H1 (cell line): ENCODE measurements around the gene HACD4. TPM values are rescaled to one million over a fixed set of nuclear protein-coding genes. Genes with fewer than 3 reads are reported as not detected.

Source experiments
- CTCF ChIA-PET: fragments of 300-600 bp; sonication (Branson Sonifier 250); formaldehyde crosslinking; loops from one replicate; lab custom pipeline; 2021; ENCODE audit not compliant: partially characterized antibody; lab: Charles Lee
- POLR2A ChIA-PET: fragments of 300-600 bp; sonication (Branson Sonifier 250); formaldehyde crosslinking; loops from one replicate; lab custom pipeline; 2021; ENCODE audit warnings: inconsistent platforms; ENCODE audit not compliant: partially characterized antibody; lab: Charles Lee
- DNase-seq, 2 experiments: peaks; one replicate each; pipeline versions ENCODE4 v3.0.0 to v3.0.0-alpha.2; 2010 to 2022; ENCODE audit warnings: low spot score in 2 of 2, low read depth in 1 of 2, mixed read lengths in 1 of 2
- FAIRE-seq: peaks from 2 replicates; lab custom pipeline; 2011; peaks lifted over from hg19 to GRCh38; lab: Jason Lieb, UNC
- H2AFZ ChIP-seq: 2 replicates; pipeline ENCODE4 v1.8.1; 2012; ENCODE audit warnings: low read length, inconsistent platforms
- H2AK5ac ChIP-seq: 2 replicates; pipeline ENCODE4 v1.6.1; 2013; ENCODE audit warnings: low read depth, low read length
- H2BK120ac ChIP-seq: replicated peaks from 2 replicates; pipeline ENCODE3; 2013; ENCODE audit warnings: low read depth, low read length, inconsistent platforms
- H2BK12ac ChIP-seq: 2 replicates; pipeline ENCODE4 v1.6.1; 2013; ENCODE audit warnings: low read depth, low read length
- H2BK15ac ChIP-seq: 2 replicates; pipeline ENCODE4 v1.6.1; 2013; ENCODE audit warnings: low read length
- H2BK20ac ChIP-seq: 2 replicates; pipeline ENCODE4 v1.6.1; 2013; ENCODE audit warnings: low read length
- H2BK5ac ChIP-seq: 2 replicates; pipeline ENCODE4 v1.6.1; 2013; ENCODE audit warnings: low read depth, low read length
- H3K14ac ChIP-seq: 2 replicates; pipeline ENCODE4 v1.6.1; 2013; ENCODE audit warnings: inconsistent platforms; ENCODE audit not compliant: insufficient read length
- H3K18ac ChIP-seq: 2 replicates; pipeline ENCODE4 v1.6.1; 2013; ENCODE audit warnings: low read length; ENCODE audit errors: extremely low read depth
- H3K23ac ChIP-seq: 2 replicates; pipeline ENCODE4 v1.6.1; 2013; ENCODE audit warnings: inconsistent platforms; ENCODE audit not compliant: insufficient read length
- H3K23me2 ChIP-seq: 2 replicates; pipeline ENCODE4 v1.6.1; 2013; ENCODE audit warnings: low read depth, low read length
- H3K27ac ChIP-seq: 2 replicates; pipeline ENCODE4 v1.6.1; 2011; ENCODE audit warnings: low read depth, low read length, inconsistent platforms
- H3K27me3 ChIP-seq, 4 experiments: replicated peaks in 1 of 4; 1 replicate in 1 of 4; 2 replicates in 3 of 4; pipeline versions ENCODE4 v1.6.1 to v1.8.1; 2011 to 2013; ENCODE audit warnings: low read length in 3 of 4, mild to moderate bottlenecking in 3 of 4, inconsistent platforms in 2 of 4, mixed read lengths in 2 of 4, moderate library complexity in 1 of 4; ENCODE audit not compliant: control insufficient read depth in 3 of 4, insufficient read depth in 3 of 4; ENCODE audit errors: extremely low read depth in 1 of 4
- H3K36me3 ChIP-seq, 4 experiments: 2 replicates each; pipeline versions ENCODE4 v1.6.1 to v1.8.1; 2011 to 2013; ENCODE audit warnings: mild to moderate bottlenecking in 4 of 4, low read length in 3 of 4, moderate library complexity in 2 of 4, control low read depth in 1 of 4, inconsistent platforms in 1 of 4; ENCODE audit not compliant: insufficient read depth in 4 of 4, control insufficient read depth in 2 of 4
- H3K4ac ChIP-seq: replicated peaks from 2 replicates; pipeline ENCODE3; 2013; ENCODE audit warnings: low read length, low read depth, mixed read lengths, inconsistent platforms; ENCODE audit not compliant: insufficient read length
- H3K4me1 ChIP-seq, 4 experiments: replicated peaks in 1 of 4; 1 replicate in 1 of 4; 2 replicates in 3 of 4; pipeline versions ENCODE4 v1.6.1 to v1.8.1; 2011 to 2013; ENCODE audit warnings: low read length in 3 of 4, inconsistent platforms in 2 of 4, mixed read lengths in 1 of 4; ENCODE audit not compliant: insufficient read depth in 4 of 4, control insufficient read depth in 3 of 4
- H3K4me2 ChIP-seq, 2 experiments: 2 replicates each; pipeline versions ENCODE4 v1.6.1 to v1.8.1; 2011 to 2013; ENCODE audit warnings: low read depth in 2 of 2, low read length in 2 of 2, control low read depth in 1 of 2, inconsistent platforms in 1 of 2, mild to moderate bottlenecking in 1 of 2; ENCODE audit not compliant: insufficient read depth in 1 of 2
- H3K4me3 ChIP-seq, 4 experiments: fragments of 200-600, 300-600 bp in 1 of 4; sonication (generic), shearing (Covaris generic), sonication (Bioruptor Twin) in 1 of 4; 2 replicates each; pipeline versions ENCODE4 v1.5.1 to v1.8.1; 2011 to 2016; ENCODE audit warnings: low read length in 4 of 4, low read depth in 3 of 4, control low read depth in 2 of 4, inconsistent platforms in 2 of 4, mild to moderate bottlenecking in 2 of 4, mixed read lengths in 1 of 4, moderate library complexity in 1 of 4; ENCODE audit not compliant: insufficient read depth in 2 of 4; ENCODE audit errors: extremely low read depth in 1 of 4
- H3K56ac ChIP-seq: replicated peaks from 2 replicates; pipeline ENCODE3; 2013; ENCODE audit warnings: low read depth, mild to moderate bottlenecking, mixed read lengths, low read length, inconsistent platforms; ENCODE audit not compliant: insufficient read length
- H3K79me1 ChIP-seq: 2 replicates; pipeline ENCODE4 v1.6.1; 2013; ENCODE audit warnings: low read depth, low read length, control low read depth
- H3K79me2 ChIP-seq, 2 experiments: 2 replicates each; pipeline versions ENCODE4 v1.6.1 to v1.8.1; 2012 to 2013; ENCODE audit warnings: low read length in 2 of 2, mild to moderate bottlenecking in 2 of 2, inconsistent platforms in 1 of 2; ENCODE audit not compliant: insufficient read depth in 2 of 2, control insufficient read depth in 1 of 2
- H3K9ac ChIP-seq, 4 experiments: replicated peaks in 1 of 4; 1 replicate in 1 of 4; 2 replicates in 3 of 4; pipeline versions ENCODE4 v1.6.1 to v1.8.1; 2011 to 2013; ENCODE audit warnings: low read depth in 3 of 4, low read length in 3 of 4, control low read depth in 2 of 4, mild to moderate bottlenecking in 2 of 4, moderate library complexity in 2 of 4, inconsistent platforms in 1 of 4; ENCODE audit errors: extremely low read depth in 1 of 4
- H3K9me3 ChIP-seq, 2 experiments: 2 replicates each; pipeline versions ENCODE4 v1.6.1 to v1.8.1; 2012 to 2013; ENCODE audit warnings: mild to moderate bottlenecking in 2 of 2, moderate library complexity in 2 of 2, control low read depth in 1 of 2, inconsistent platforms in 1 of 2, low read depth in 1 of 2, low read length in 1 of 2, mixed read lengths in 1 of 2; ENCODE audit not compliant: insufficient read depth in 2 of 2
- H4K20me1 ChIP-seq, 2 experiments: replicated peaks in 1 of 2; 2 replicates each; pipeline versions ENCODE3 to v1.8.1; 2011 to 2013; ENCODE audit warnings: inconsistent platforms in 2 of 2, low read length in 2 of 2, mild to moderate bottlenecking in 1 of 2; ENCODE audit not compliant: insufficient read depth in 2 of 2, control insufficient read depth in 1 of 2
- H4K5ac ChIP-seq: 2 replicates; pipeline ENCODE4 v1.6.1; 2013; ENCODE audit warnings: low read length, low read depth, mixed read lengths, inconsistent platforms; ENCODE audit not compliant: insufficient read length
- H4K8ac ChIP-seq: 2 replicates; pipeline ENCODE4 v1.8.0; 2013; ENCODE audit warnings: mild to moderate bottlenecking, moderate library complexity, low read length, inconsistent platforms; ENCODE audit not compliant: insufficient read depth; ENCODE audit errors: extremely low read depth
- H4K91ac ChIP-seq: replicated peaks from 2 replicates; pipeline ENCODE3; 2013; ENCODE audit warnings: low read length, mixed read lengths, inconsistent platforms; ENCODE audit not compliant: insufficient read length
- BACH1 ChIP-seq: IDR thresholded peaks from 2 replicates; pipeline ENCODE4 v1.6.1; 2012; ENCODE audit warnings: low read length, improper control_type of control experiment
- USF2 ChIP-seq: IDR thresholded peaks from 2 replicates; pipeline ENCODE4 v1.6.1; 2011; ENCODE audit warnings: low read length, improper control_type of control experiment
- WGBS, 2 experiments: shearing (Covaris generic) in 1 of 2; methylation state at CpG; one replicate each; pipeline versions ENCODE4 v1.1.6 to v1.1.7; 2013 to 2015; ENCODE audit warnings: low lambda C conversion rate in 2 of 2, mixed read lengths in 2 of 2, inconsistent platforms in 1 of 2, low coverage in 1 of 2, missing lambda C conversion rate in 1 of 2; ENCODE audit not compliant: insufficient replicate concordance in 2 of 2, insufficient coverage in 1 of 2, insufficient read length in 1 of 2; ENCODE audit errors: extremely low coverage in 1 of 2, missing lambda C conversion rate in 1 of 2; 5-methylcytosine and 5-hydroxymethylcytosine counted together
- polyA plus RNA-seq, 7 experiments: library from polyadenylated mRNA; depleted of rRNA in 3 of 7; stranded (reverse) in 5 of 7; unstranded in 2 of 7; fragments of >200 nt in 5 of 7; fragments of 200-250 nt in 2 of 7; gene quantifications; 1 replicate in 5 of 7; 2 replicates in 1 of 7; 4 replicates in 1 of 7; pipeline versions ENCODE4 v1.2.1 to v1.2.3, GENCODE V29; 2011 to 2013; ENCODE audit warnings: missing spikeins in 2 of 7, mixed read lengths in 2 of 7
- total RNA-seq: library from RNA; stranded (reverse); fragmentation: NEBNext Ultra II Directional; extraction: Animal tissue kit (Norgen Biotek cat#: 25700); gene quantifications from 2 replicates; pipeline ENCODE4 v1.2.1, GENCODE V29; 2021

The HACD4 gene
- total and polyA plus RNA-seq, 2 of the 8 experiments (the other 6 are each of a cell fraction or from before 2014, with no cell fraction given), result 0.65 to 0.86 TPM

GRCh38 chr9:21075484-21075883 is 44.0 kb upstream of the HACD4 start:
- no peak overlapping the region for H3K23ac ChIP-seq
- no peak overlapping the region for H3K4me3 ChIP-seq
- H3K79me2 ChIP-seq, result no peaks in the 10 kb centered on the region
- no peaks in the 10 kb centered on the region for H3K4me1 ChIP-seq
- H4K91ac ChIP-seq, result no peak overlapping the region
- no peak for TF ChIP-seq BACH1
- no peak for TF ChIP-seq USF2
- no peak overlapping the region for H3K56ac ChIP-seq
- no peak overlapping the region for H3K18ac ChIP-seq
- H3K4ac ChIP-seq, result no peak overlapping the region
- H3K36me3 ChIP-seq, result no peaks in the 10 kb centered on the region
- H3K9ac ChIP-seq, result no peak overlapping the region
- H2BK20ac ChIP-seq, result no peak overlapping the region
- CTCF ChIA-PET, result interaction anchor here (0.8 to 2.2 kb wide), 6 partner anchors 10 to 207 kb away, joined by 3 to 8 read pairs (median 4); no protein-coding TSS in a partner anchor
- FAIRE-seq, result no peak
- no peak overlapping the region for H4K5ac ChIP-seq
- POLR2A ChIA-PET, result no interaction called here
- no peak for DNase-seq
- H2BK15ac ChIP-seq, result no peak overlapping the region
- 75% methylated on average over 3 of the region's 3 CpGs; no CpG with 5 or more reads in 1 of the 2 experiments for WGBS, 2 experiments
- H3K27ac ChIP-seq, result no peak overlapping the region
- H2BK12ac ChIP-seq, result no peak overlapping the region
- H3K27me3 ChIP-seq, result no peaks in the 10 kb centered on the region
- no peak overlapping the region for H4K8ac ChIP-seq
- no peak overlapping the region for H2BK5ac ChIP-seq
- H2BK120ac ChIP-seq, result no peak overlapping the region
- H3K23me2 ChIP-seq, result no peaks in the 10 kb centered on the region
- H4K20me1 ChIP-seq, result no peaks in the 10 kb centered on the region
- no peak overlapping the region; a peak in 1 of 4 replicates for H3K4me2 ChIP-seq
- no peak overlapping the region for H3K14ac ChIP-seq
- H2AK5ac ChIP-seq, result no peak overlapping the region
- no peak overlapping the region for H2AFZ ChIP-seq
- H3K79me1 ChIP-seq, result no peaks in the 10 kb centered on the region
- H3K9me3 ChIP-seq, result no peaks in the 10 kb centered on the region
